Measurements from ENCODE around the gene FBXL19. TPM values are rescaled to one million over a fixed set of nuclear protein-coding genes. Genes with fewer than 3 reads are reported as not detected.

Gene FBXL19
- total and polyA plus RNA-seq, 2 of the 13 experiments (the other 11 are each of a cell fraction or from before 2014, with no cell fraction given): 6.0 to 13.7 TPM

- TF ChIP-seq ZBTB43 (CRISPR knock-in tag; conservative IDR thresholded peaks at IDR 0.05) (no peak; the same call in 1 of the 2 replicates), ZBTB49 (CRISPR knock-in tag; IDR thresholded peaks at IDR 0.05; ENCODE audit: borderline replicate concordance) (no peak), AHDC1 (CRISPR knock-in tag; IDR thresholded peaks at IDR 0.05; ENCODE audit: borderline replicate concordance) (no peak), NFKBIZ (CRISPR knock-in tag; IDR thresholded peaks at IDR 0.05) (no peak), ZNF20 (CRISPR knock-in tag; IDR thresholded peaks at IDR 0.05) (no peak), YEATS2 (CRISPR knock-in tag; IDR thresholded peaks at IDR 0.05; ENCODE audit: borderline replicate concordance) (no peak), MAX (IDR thresholded peaks at IDR 0.05) (peak; percentile 86), RFXAP (CRISPR knock-in tag; IDR thresholded peaks at IDR 0.05; ENCODE audit: borderline replicate concordance) (no peak), TCF7 (IDR thresholded peaks at IDR 0.05; ENCODE audit: low read depth) (no peak), KAT2B (IDR thresholded peaks at IDR 0.05; ENCODE audit: borderline replicate concordance, low read depth, low read length) (no peak), SKI (IDR thresholded peaks at IDR 0.05; ENCODE audit: partially characterized antibody) (peak; percentile 25), SMARCC2 (IDR thresholded peaks at IDR 0.05) (no peak), HOXA3 (CRISPR knock-in tag; IDR thresholded peaks at IDR 0.05) (peak; percentile 51; the same call in 1 of the 2 replicates), IRF1 (CRISPR knock-in tag; IDR thresholded peaks at IDR 0.05; ENCODE audit: low read depth) (no peak), TEF (CRISPR knock-in tag; IDR thresholded peaks at IDR 0.05) (no peak), ARNT (IDR thresholded peaks at IDR 0.05) (no peak)
Measured at GRCh38 chr16:30902029-30902972, 21.1 kb upstream of the FBXL19 start (continued).

Measured in HepG2 (cell line).